ENCODE data around the gene LBH.

Gene LBH

DNA sequence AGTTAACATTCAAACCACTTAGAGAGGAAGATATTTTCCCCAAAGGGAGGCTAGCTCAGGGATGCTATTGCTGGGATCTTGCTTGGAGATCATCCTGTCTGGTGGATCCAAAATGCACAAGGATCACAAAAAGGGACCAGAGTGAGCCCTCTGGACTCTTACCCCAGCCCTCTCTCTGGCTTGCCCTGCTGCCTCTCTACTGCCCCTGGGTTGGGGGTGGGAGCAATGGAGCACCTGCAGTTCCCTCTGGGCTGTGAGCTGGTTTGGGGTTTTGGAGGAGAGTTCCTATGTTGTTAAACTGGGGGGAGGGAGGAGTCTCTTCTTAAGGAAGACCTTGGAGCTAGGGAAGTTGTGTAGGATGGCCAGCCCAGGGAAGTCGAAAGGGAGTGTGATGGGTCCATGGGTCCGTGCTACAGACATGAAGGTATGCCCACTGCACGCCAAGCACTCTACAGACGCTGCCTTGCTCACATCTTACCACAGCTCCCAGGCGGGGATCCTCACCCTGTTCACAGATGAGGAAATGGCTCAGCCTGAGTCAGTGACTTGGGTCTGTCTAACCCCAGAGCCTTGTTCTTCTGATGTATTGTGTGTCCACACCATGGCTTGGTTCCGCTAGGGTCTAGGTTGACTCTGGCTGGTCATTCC, 3.8 kb downstream of the LBH start:
- DNase-seq (ENCODE audit: low read depth, low spot score): no peak

DNA sequence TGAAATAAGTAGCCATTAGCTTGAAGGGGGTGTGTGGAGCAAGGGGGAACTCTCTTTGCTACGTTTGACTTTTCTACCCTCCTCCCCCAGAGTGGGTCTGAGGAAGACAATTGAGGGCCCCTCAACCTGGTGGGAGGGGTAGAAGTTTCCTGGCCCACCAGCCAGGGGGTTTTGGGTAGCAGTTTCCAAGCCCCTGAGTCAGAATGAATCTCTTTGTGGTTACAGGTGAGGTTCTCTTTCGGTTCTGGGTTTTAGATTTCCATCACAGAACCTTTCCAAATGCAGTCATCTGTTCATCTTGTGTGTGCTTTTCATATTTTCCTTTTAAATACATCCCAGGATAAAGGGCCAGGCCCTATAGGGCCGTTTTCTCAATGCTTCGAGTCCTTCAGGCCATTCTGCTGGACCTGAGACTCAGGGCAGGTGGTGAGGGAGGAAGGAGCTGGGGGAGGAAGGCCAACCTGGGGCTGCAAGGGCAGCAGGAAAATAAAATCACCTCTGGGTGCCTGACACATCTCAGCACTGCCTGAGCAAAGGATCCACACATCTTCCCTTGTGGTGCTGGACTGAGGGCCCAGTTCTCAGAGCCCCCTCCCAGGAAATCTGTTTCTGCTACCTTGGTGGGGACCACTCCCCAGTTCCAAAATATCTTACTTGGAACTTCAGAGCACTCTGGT, 4.7 kb downstream of the LBH start:
- DNase-seq (ENCODE audit: low read depth, low spot score): peak; percentile 36

DNA sequence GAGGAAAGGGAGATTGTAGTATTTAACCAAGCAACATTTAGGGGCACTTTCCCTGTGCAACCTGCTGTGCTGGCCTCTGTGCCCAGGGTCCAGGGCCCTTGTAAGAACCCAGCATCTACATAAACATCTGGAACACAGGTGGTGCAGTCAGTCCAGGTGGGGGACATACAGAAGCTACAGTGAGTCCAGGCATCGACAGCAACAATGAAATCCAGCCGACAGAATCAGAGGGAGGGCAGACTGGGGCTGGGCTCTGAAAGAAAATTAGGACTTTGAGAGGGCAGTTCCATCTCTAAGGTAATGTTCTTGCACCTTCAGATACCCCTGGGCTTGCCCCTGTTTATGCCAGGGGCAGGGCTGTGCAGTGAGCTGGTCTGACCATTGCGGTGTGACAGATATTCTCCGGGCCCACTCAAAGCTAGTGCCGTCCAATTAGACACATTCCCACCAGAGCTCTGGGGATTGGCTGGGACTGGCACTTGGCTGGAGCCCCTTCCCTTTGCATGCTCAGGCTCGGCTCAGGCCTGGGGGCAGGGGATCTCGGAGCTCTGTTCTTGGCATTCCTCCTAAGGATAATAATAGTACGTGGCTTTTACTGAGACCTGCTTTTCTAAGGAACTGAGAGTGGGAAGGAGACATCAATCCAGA, 5.4 kb downstream of the LBH start:
- no peak for DNase-seq (ENCODE audit: low read depth, low spot score)

DNA sequence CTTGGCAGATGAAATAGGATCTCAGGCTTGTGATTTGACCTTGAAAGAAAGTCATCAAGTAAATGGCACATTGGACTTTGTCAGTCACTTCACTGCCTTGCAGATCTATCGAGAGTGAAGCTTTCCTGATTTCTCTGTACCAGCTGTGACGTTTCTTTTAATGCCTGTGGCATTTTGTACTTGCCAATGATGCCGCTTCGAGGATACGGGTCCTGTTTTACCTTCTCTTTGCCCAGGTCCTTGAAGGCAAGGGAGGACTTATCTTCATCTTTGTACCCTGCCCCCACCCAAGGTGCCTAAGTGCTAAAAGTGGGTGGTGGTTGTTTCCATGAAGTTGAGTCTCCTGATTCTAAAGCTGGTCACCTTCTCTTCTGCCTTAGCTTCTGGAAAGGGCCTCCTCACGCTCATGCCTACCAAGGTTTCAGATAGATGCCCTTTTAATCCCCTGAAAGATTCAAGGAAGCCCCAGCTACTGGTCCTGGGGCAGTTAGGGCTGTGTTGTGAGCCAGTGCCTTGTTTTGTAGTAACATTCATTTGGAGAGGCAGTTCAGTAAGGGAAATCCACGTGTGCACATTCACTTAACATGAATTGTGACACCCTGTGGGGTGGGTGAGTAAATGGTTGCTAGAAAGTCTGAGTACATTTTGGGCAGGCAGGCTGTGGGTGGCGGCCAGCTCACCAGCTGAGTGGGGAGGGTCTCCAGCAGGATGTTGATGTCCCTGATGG, 6.1 kb downstream of the LBH start:
- no peak for DNase-seq (ENCODE audit: low read depth, low spot score)

DNA sequence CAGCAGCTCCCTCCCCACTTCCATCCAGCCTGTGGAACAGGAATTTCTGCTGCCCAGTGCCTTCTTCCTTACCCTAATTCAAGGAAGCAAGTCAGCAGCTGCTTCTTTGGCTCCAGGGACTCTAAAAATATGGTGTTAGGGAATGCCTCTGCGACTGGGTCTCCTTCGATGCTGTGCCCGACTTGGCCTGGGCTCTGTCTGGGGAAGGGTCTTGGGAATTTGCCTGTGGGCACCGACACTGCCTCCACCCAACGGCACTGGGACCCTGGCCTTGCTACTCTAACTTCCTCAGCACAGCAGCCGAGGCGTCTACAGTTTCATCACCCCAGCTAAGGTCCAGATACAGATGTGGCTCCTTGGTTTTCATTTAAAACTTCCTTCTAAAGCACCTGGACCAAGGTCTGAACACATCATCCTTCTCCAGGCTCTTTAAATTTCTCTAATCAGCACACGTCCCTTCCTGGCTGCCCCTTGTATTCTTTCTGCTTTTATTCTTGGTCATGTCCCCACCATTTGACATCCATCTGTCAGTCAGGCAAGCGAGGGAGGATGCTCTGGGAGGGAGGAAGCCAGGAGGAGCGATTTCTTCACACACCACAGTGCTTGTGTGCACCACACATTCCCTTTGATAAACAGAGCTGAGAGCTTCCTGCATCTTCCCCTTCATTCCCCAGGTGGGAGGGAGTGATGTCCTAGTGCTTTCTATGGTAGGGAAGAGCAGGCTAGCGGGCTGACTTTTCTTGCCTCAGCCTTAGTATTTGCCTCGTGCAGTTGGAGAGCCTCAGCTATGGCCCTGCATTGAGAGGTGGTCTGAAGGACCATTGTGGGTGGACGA, 6.8 kb downstream of the LBH start:
- no peak for DNase-seq (ENCODE audit: low read depth, low spot score)

DNA sequence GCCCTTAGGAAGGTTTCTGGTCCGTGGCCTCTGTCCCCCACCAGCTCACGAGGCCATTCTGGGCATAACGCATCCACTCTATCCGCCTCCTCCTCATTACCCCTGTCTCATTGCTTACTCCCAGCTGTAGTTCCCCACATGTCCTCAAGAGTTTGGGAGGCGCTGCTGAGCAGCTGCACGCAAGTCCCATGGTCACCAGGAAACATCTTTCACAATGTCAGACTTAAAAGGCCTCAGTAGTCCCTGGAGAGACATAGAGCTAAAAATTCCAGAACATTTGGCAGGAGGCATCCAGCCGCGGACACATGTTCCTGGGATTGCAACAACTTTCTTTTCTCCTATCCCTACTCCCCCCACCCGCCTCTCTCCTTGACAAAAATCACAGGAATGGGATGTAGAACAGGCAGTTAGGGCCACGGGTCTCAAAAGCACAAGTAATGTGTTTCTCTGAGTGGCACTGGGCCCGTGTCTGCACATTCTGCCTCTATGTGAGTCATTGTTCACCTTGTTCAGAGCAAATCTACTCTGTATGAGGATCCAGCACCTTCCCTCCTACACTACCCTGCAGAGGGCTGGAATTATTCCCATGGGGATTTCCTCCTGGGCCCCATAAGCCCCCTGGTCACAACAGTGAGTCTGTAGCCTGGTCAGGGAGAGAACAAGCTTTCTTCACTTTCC, 8.1 kb downstream of the LBH start:
- DNase-seq (ENCODE audit: low read depth, low spot score): peak; percentile 41

DNA sequence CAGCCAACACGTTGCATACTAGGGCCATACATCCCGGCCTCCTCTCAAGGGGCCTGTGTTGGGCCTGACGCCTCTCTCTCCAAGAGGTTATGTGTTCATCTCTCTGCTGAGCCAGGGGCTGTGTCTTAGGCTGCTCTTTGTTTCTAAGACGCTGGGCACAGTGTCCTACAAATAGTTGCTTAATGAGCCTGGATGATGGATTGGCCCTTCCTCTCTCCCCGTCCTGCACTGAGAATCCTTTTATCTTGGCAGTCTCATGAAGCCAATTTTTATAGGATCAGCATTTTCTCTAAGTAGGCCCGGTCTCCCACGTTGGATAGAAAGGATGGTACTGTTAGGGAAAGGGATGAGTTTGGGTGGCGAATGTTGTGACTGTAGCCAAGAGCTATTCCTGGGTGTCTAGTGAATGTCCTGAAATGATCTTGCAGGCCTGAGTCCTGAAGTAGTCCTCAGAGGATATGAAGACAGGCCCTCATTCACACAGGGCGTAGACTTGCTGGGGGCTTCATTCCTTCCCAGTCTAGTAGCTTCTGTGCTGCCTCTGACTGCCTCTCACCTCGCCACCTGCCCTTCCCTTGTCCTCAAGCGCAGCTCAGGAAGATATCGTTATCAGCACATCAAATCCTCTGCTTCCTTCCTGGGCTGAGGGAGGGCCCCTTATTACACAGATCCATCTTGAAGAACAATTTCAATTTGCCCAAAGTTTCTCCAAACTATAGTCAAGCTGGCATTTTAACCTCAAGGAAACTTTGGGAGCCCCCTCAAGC, 8.8 kb downstream of the LBH start:
- DNase-seq (ENCODE audit: low read depth, low spot score): no peak

DNA sequence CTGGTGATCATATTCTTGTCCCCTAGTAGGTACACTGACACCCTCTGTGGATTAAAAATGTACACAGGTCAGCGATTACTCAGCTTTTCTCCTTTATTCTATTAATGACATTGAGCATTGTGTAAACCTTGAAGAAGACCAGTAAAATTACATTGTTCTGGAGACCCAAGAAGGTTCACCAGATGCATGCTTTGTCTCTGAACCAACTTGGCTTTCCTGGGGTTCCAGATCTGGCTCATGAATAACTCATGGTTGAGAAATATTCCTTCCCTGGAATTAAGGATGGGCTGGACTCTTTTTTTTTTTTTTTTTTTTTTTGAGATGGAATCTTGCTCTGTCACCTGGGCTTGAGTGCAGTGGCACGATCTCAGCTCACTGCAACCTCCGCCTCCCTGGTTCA, 11.9 kb downstream of the LBH start:
- no peak for DNase-seq (ENCODE audit: low read depth, low spot score)

DNA sequence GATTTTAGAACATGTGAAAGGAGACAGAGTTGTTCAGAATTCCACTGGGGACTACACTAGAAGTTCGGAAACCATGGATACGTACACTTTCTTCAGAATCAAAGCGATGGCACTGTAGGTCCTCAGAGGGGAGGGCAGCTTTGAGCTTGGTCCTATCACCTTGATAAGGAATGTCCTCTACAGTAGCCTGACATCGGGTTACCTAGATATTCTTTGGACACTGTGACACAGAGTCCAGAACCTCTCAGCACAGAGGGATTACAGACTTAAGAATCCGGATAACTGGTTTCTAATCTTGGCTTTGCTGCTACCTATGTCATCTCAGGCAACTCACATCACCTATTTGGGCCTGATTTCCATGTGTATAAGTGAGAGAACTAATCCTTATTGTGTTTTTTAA, 14.0 kb downstream of the LBH start:
- DNase-seq (ENCODE audit: low read depth, low spot score): no peak

DNA sequence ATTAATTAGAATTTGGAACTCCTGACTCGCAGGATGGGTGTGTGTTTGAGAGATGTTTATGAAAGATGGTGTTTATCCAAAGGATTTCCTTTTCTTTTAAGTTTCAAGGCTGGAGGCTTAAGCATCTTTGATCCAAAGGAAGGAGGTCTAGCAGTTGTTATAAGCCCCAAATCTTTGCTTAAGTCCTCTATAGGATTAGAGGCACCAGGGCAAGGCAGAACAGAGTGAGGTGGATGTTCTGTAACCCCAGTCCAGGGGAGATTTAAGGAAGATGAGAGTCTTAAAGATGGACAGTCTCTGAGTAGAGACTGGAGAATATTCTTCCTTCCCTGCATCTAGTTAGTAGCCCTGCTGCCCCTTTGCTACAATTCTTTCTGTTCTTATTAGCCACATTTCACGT, 17.5 kb downstream of the LBH start:
- no peak for DNase-seq (ENCODE audit: low read depth, low spot score)

DNA sequence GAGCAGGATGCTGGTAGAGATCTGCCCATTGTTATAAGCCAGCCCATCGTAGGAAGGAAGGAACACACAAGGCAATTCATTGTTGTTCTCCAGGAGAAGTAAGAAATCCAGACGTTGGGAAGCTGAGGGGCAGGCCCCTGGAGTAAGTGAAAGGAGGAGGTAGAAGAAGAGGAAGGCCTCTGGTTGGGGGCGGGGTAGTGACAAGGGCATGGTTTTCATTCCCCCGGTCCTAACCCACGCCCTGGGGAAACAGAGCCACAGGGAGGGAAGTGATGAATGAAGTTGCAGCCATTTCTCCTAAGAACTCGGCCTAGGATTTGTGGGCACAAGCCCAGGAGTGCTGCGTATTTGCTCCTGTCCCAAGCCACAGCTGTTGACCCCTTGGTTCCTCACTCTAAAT, 18.0 kb downstream of the LBH start:
- DNase-seq (ENCODE audit: low read depth, low spot score): no peak

DNA sequence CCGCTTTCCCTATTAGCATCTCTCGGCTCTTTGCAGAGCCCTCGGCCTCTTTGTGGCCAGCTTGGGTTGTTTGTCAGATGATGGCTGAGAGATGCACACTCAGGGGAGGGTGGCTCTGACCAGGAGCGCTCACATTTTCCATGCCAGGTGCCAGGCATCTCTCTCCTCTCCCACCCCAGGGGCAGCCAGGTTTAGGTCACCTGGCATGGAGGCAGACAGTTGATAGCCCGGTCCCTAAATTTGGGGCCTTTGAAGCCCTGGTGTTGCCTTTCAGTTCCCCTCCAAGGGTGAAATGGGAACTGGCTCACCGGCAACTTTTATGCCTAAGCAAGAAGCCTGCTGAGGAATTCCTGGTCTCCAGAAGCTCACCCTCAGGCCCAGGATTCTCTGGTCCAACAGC, 19.1 kb downstream of the LBH start:
- DNase-seq (ENCODE audit: low read depth, low spot score): no peak

DNA sequence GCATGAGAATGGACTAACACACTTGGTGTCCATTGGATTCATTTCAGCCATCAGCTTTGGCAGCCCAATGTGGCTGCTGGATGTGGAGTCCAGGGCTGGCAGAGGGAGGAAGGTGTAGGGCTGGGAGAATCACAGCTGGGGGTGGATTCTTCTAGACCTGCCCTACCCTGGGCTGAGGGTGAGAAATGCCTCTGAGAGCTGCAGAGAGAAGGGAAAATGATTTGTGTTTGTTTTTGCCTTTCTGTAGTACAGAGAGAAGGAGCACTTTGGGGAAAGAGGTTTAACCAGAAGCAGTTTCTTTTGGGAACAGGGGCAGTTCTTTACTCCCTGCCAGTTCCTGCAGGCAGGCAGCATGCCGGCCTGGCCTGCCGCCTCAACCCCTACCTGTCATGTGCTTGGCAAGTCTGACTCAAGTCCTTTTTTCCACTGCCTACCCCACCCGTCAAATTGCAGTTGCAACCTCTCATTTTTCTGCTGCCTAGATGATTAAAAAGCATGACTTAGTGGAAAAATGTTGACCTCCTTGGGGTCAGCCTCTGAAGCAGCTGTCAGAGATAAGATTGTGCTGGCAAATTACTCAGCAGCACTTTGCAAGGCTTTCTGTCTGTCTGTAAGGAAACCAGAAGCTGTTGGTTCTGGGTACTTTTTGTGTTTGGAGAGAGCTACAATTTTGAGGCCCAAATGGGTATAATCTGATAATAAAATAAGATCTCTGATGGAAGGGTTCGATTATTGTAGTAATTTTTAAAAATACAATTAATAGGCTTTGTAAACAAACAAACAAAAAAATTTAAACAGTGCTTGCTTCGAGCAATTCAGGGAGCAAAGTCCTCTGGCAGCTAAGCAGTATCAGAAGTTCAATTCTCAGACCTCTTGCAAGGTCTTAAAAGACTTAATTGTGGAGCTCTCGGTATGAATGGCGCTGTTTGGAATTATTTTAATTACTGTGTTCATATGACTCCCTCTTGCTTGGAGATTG, 21.7 kb downstream of the LBH start:
- DNase-seq (ENCODE audit: low read depth, low spot score): peak; percentile 40

DNA sequence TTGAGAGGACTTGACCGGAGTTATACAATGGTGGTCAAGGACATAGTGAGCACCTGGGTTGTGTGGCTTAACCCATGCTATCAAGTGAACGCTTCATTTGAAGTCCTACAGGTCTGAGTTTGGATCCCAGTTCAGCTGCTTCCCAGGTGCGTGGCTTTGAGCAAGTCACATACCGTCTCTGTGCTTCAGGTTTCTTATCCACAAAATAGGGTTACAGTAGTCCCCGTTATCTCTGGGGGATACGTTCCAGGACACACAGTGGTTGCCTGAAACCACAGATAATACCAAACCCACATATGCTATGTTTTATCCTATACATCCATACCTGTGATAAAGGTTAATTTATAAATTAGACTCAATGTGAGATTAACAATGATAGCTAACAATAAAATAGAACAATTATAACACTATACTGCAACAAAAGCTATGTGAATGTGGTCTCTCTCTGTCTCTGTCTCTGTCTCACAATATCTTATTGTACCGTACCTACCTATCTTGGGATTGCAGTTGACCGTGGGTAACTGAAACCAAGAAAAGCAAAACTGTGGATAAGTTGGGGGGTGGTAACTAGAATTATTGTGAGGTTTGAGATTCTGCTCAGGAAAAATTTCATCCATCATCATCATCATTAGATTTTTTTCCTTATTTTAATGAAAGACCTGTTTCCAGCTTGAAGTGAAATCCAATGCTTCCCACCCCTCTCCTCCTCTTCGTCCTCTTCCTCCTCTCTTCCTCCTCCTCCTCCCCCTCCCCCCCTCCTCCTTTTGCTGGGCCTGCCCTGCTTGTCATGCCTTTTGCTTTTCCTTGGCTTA, 22.7 kb downstream of the LBH start:
- DNase-seq (ENCODE audit: low read depth, low spot score): no peak

DNA sequence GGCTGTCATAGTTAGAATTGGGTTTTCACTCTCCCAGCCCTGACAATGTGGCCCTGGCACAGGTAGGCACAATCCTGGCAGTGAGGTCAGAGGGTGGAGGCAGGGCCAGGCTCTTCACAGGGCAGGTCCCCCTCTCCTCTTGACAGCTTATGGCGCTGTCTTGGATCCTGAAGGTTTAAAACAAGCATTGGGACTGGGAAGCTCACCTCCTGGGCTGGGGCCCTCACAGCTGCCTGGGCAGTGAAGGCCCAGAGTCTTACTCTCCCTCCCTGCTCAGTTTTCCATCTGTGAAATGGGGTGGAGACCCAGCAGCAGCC, 23.3 kb downstream of the LBH start:
- no peak for DNase-seq (ENCODE audit: low read depth, low spot score)

DNA sequence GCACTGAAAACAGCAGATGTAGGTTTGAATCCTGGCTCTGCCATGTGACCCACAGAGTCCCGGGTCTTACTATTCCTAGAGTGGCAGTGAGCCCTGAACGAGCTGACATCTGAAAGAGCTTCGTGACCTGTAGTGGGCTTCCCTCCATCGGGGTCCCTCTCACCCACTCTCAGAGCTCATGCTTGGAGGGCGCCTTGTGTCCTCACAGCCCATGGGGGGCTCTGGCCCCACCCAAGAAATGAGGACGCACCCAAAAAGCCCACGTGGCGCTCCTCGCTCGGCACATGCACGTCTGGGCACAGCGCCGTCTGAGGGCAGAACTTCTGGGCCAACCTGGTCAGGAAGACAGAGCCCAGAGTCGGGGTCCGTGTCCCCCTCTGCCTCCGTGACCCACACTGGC, 23.7 kb downstream of the LBH start:
- no peak for DNase-seq (ENCODE audit: low read depth, low spot score)

DNA sequence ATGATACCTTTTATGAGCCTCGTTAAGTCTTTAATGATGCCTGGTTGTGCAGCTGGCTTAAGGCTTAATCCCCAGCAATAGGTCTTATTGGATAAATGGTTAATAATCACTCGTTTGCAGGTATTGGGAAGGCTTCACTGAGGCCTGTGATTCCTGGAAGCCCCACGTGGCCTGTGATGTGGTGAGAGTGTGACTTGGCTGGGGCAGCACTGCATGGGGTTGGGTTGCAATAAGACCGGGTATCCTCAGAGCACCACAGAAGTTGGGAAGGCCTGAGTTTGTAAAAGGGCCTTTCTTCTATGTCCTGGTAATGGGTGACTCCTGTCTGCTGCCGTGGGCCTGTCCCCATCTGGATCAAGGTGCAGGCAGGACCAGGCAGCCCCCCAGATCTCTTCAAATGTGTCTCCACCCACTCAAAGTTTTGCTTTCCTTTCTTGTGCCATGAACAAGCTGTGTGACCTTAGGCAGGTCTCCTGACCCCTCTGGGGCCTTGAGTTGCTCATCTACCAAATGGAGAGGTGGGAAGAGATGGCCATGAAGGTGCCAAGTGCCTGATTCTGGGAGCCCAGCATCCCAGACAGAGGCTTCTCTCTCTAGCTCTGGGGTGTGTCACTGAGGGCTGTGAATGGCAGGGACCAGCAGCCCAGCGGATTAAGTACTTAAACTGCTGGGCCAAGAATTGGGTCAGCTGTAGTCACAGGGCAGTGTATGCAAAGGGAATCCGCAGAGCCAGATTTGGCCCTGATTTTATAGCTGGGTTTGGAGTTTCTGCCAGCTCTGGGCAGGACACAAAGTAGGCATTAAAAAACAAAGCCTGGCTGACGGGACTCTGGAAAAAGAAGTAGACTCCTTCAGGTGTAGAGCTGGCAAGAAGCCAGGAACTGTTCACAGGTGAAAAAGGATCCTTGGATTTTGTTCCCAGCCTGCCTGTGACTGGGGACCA, 24.4 kb downstream of the LBH start:
- no peak for DNase-seq (ENCODE audit: low read depth, low spot score)

All from activated CD4-positive, CD25-positive, alpha-beta regulatory T cell treated with anti-CD3 and anti-CD28 coated beads, Interleukin-2, amount 50 U/mL, for 16 hours (primary cell).